Nephron (organoid): ENCODE measurements around the gene ELOA.

Experiments used
- H3K27ac Mint-ChIP-seq, 3 experiments: 2 replicates each; pipeline ENCODE4 v1.8.0; 2020; ENCODE audit warnings: mixed read lengths in 3 of 3, mild to moderate bottlenecking in 2 of 3, moderate library complexity in 1 of 3
- H3K27me3 Mint-ChIP-seq: 2 replicates; pipeline ENCODE4 v1.8.0; 2021; ENCODE audit warnings: low read depth, mild to moderate bottlenecking, moderate library complexity, mixed read lengths
- H3K36me3 Mint-ChIP-seq: 2 replicates; pipeline ENCODE4 v1.8.0; 2020; ENCODE audit warnings: low read depth, mixed read lengths
- H3K4me1 Mint-ChIP-seq: 2 replicates; pipeline ENCODE4 v1.8.0; 2020; ENCODE audit warnings: mixed read lengths
- H3K4me3 Mint-ChIP-seq, 3 experiments: 2 replicates each; pipeline ENCODE4 v1.8.0; 2020; ENCODE audit warnings: mild to moderate bottlenecking in 3 of 3, mixed read lengths in 3 of 3, moderate library complexity in 2 of 3
- H3K9me3 Mint-ChIP-seq: 2 replicates; pipeline ENCODE4 v1.8.0; 2020; ENCODE audit warnings: mixed read lengths
- CTCF ChIP-seq, 3 experiments: fragments of 200-600 bp; sonication (generic); IDR thresholded peaks; one replicate each; pipeline ENCODE4 v1.5.0; 2021; ENCODE audit warnings: antibody characterized with exemption in 3 of 3; ENCODE audit not compliant: unreplicated experiment in 3 of 3

ELOA gene

GRCh38 chr1:23743287-23744152 is at the start of gene ELOA:
Gene ELOA, plus strand, starts transcription at chr1:23743471. Its CDS starts 33 bp downstream, at chr1:23743504.
- peaks cover 15% of the 10 kb centered on the region for H3K36me3 Mint-ChIP-seq
- peaks cover 29% of the 10 kb centered on the region for H3K4me1 Mint-ChIP-seq
- no peaks in the 10 kb centered on the region for H3K9me3 Mint-ChIP-seq
- no peaks in the 10 kb centered on the region for H3K27me3 Mint-ChIP-seq
- H3K27ac Mint-ChIP-seq = peak within 1 kb of the TSS; percentile 79 to 94 (median 86)
- H3K4me3 Mint-ChIP-seq = peak within 1 kb of the TSS; percentile 91 to 95 (median 94)
- TF ChIP-seq CTCF (IDR thresholded peaks at IDR 0.05; ENCODE audit: unreplicated experiment in 3 of 3) = no peak

- peak overlapping the region; percentile 39 to 98 (median 87) for H3K27ac Mint-ChIP-seq
- no peaks in the 10 kb centered on the region for H3K9me3 Mint-ChIP-seq
- TF ChIP-seq CTCF (IDR thresholded peaks at IDR 0.05; ENCODE audit: unreplicated experiment in 3 of 3) = no peak
- H3K36me3 Mint-ChIP-seq = peaks cover 63% of the 10 kb centered on the region
- no peaks in the 10 kb centered on the region for H3K27me3 Mint-ChIP-seq
- H3K4me1 Mint-ChIP-seq = peaks cover 47% of the 10 kb centered on the region
- H3K4me3 Mint-ChIP-seq = peak overlapping the region; percentile 97 to 99 (median 98)
These were observed 49.7 kb upstream of the ELOA start for GRCh38 chr1:23693599-23693998.

- no peaks in the 10 kb centered on the region for H3K27me3 Mint-ChIP-seq
- peak overlapping the region in 1 of 3 experiments; percentile 58 for H3K27ac Mint-ChIP-seq
- H3K9me3 Mint-ChIP-seq = no peaks in the 10 kb centered on the region
- H3K4me1 Mint-ChIP-seq = peaks cover 47% of the 10 kb centered on the region
- peaks cover 70% of the 10 kb centered on the region for H3K36me3 Mint-ChIP-seq
- H3K4me3 Mint-ChIP-seq = peak overlapping the region; percentile 97 to 99 (median 98)
- no peak for TF ChIP-seq CTCF (IDR thresholded peaks at IDR 0.05; ENCODE audit: unreplicated experiment in 3 of 3)
These were observed 48.9 kb upstream of the ELOA start for GRCh38 chr1:23694371-23694770.

- peaks cover 51% of the 10 kb centered on the region for H3K4me1 Mint-ChIP-seq
- H3K9me3 Mint-ChIP-seq = no peaks in the 10 kb centered on the region
- no peak overlapping the region for H3K27ac Mint-ChIP-seq
- H3K36me3 Mint-ChIP-seq = peaks cover 81% of the 10 kb centered on the region
- peak overlapping the region; percentile 41 to 61 (median 43) for H3K4me3 Mint-ChIP-seq
- TF ChIP-seq CTCF (IDR thresholded peaks at IDR 0.05; ENCODE audit: unreplicated experiment in 3 of 3) = no peak
- no peaks in the 10 kb centered on the region for H3K27me3 Mint-ChIP-seq
These were observed 47.6 kb upstream of the ELOA start for GRCh38 chr1:23695667-23696066.

- Mint-ChIP-seq H3K36me3 (peaks cover 89% of the 10 kb centered on the region), H3K27ac (no peak overlapping the region), H3K9me3 (no peaks in the 10 kb centered on the region), H3K27me3 (no peaks in the 10 kb centered on the region), H3K4me3 (peak overlapping the region; percentile 21 to 61 (median 41)), H3K4me1 (peaks cover 51% of the 10 kb centered on the region)
- TF ChIP-seq CTCF (IDR thresholded peaks at IDR 0.05; ENCODE audit: unreplicated experiment in 3 of 3) = no peak
These were observed 46.8 kb upstream of the ELOA start for GRCh38 chr1:23696335-23696989.
